DLD1 (cell line): ENCODE results near the gene SLC36A1.
"Not testable (repeated sequence)": the region's sequence is repeated elsewhere in the genome, so short reads cannot be mapped to it uniquely, and the experiment has no call there.

Source experiments
- in situ Hi-C: cut with HindIII; loops from 2 replicates; pipeline ENCODE4 v1.10.0; 2017; ENCODE audit warnings: low sequenced_read_pairs

SLC36A1 gene

DNA sequence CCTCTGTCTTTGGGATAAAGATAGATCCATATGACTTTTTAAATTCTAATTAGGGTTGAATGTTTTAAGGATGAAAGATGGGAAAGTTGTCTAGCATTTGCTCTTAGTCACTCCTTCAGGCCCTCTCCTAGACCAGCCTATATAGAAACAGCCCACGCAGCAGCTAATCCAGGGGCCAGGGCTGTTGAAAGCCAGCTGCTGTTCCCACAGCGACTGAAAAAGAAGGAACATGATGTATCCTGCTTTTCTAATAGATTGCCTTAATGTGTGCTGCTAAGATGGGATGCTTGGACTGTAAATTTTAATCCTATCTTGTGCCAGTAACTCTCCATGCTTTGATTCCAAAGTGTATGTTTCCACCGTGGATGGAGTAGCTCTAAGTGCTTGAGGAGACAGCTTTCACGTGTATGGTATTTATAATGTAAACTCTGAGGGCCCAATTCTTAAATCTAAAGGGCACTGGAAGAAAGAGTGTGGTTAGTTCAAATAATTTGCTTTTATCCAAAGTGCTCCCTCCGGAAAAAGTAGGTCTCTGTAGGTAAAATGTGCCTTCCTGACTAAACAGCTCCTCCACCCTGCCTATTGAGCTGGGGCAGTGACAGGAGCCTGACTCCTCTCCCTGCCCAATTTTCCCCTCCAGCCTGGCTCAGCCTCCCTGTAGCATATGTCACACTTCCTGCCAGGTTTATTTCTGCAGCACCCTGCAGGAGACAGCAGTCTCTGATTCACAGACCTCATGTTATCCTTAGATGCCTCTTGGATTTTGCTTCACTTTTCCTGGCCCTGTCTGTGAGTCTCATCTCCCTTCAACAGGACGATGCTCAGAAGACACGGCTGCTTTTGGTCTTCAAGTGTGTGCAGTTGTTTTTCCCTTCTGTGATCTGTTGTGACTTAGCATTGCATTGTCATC, 33.2 kb downstream of the SLC36A1 start:
- in situ Hi-C loops, result no loop called here

DNA sequence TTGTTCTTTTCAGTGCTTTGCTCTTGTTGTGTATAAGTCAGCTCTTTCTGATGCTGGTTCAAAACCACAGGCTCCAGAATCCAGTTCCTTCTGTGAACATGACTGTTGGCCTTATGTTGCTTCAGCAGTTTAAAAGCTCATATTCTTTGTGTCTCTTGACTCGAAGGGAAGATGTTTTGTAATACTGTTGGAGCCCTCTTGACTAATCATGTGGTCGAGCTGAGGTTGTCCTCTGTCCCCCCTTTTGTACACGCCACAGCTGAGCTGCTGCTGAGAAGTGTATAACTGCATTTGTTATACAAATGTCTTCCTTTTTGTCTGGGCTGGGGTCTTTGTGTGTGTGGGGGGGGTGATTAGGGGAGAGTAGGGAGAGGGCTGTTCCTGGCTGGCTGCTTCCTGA, 35.8 kb downstream of the SLC36A1 start:
- in situ Hi-C loops, result no loop called here

DNA sequence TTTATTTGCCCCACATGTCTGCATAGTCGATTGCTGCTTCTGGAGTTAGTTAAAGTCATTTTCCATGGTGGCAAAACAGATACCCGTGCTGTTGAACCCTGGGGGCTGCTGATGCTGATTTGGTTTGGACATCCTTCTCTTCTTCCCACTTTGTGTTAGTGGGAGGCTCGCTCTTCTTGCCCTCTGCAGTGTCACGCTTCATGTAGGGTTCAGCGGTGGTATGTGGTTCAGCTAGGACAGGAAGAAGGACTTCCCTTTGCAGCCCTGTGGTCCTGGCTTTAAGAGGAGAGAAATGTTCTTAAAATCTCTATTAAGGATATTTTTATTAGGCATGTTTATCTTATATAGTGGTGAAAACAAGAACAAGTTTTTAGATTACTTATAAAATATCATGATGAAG, 36.2 kb downstream of the SLC36A1 start:
- in situ Hi-C loops, result no loop called here

DNA sequence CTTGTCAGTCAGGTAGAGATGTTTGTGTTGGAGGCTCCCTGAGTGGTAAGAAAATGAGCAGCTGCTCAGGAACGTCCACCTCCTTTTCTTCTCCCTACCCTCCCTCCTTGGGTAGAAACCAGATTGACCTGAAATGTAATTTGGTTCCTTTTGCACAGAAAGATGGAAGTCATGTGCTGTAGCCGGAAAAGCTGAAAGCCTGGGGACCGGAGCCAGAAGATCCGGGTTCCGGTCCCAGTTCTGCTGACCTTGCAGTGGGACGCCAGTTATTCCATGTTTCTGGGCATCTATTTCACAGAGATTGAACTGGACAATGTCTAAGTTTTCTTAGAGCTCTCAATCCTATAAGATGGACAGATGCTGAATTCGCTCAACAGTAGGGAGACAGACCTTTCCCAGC, 40.1 kb downstream of the SLC36A1 start:
- in situ Hi-C loops, result no loop called here

DNA sequence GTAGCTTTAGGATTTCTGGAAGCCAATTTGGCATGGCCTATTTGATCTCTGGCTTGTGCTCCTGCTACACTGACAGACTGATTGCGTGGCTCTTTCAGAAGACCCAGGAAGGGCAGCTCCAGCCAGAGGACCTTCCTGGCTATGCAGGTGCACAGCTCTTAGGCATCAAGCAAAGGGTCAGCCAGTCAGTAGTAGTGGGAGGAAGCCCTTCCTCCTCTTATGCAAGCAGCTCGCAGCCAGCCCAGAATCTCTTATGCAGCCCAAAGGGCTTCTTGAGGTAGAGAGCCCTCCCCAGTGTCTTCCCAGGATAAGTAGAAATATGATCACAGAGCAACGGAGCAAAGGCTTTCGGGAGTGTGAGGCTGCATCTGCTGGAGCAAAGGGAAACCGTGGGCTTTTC, 43.2 kb downstream of the SLC36A1 start:
- in situ Hi-C loops, result no loop called here

DNA sequence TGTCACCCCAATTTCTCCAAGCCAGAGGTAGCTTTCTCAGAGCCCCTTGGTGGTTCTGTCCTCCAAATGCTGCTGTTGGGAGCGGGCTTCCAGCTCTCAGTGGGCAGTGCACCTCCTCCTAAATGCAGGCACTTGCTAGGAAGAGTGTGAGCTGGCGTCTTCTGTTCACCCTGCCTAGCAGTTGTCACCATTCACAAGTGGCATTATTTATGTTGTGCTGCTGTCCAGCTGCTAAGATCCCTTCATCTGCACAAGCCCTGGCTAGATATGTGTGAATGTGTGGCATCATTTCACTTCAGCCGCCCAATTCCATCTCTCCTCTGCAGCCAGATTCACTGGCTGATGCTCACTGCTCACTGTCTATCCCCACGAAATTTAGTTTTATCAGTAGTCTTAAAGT, 43.7 kb downstream of the SLC36A1 start:
- in situ Hi-C loops, result no loop called here

DNA sequence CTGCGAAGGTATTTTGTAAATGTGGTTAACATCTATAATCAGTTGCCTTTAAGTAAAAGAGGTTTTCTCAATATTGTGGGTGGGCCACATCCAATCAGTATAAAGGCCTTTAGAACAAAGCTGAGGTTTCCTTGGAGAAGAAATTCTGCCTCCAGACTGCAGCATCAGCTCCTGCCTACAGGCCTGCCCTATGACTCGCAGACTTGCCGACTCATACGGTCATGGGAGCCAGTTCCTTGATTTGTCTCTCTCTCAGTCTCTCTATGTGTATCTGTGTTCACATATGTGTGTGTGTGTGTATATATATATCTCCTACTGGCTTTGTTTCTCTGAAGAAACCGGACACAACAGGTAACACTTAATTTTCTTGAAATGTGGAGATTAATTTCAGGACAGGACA, 45.3 kb downstream of the SLC36A1 start:
- in situ Hi-C loops, result no loop called here

DNA sequence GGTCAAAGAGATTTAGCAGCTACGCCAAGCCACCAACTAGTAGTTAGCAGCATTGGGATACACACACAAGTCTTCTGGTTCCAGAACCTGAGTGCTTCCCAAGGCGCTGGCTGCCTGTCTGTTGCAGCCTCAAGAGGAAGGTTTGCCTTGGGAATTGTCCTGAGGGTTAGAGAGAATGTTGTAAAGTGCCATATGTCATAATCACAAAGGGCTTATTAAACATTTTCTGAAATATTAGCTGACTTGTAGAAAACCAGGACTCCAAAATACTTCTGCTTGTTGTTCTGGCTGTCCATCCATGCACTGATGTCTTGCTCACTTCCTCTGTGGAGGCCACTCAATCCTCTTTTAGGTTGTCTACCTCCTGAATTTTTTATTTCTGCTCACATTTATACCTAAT, 46.3 kb downstream of the SLC36A1 start:
- in situ Hi-C loops, result no loop called here

DNA sequence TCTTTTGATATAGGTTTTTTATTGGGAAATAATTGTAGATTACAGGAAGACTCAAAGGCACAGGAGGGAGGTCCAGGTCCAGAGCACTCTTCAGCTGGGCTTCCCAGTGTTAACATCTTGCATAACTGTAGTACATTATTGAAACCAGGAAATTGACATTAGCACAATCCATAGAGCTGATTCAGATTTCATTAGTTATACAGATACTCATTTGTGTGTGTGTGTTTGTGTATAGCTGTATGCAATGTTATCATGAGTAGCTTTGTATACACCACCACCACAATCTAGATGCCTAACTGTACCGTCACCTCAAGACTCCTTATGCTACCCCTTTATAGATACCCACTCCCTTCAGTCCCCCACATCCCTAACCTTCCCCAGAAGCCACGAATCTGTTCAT, 47.9 kb downstream of the SLC36A1 start:
- in situ Hi-C loops, result no loop called here

DNA sequence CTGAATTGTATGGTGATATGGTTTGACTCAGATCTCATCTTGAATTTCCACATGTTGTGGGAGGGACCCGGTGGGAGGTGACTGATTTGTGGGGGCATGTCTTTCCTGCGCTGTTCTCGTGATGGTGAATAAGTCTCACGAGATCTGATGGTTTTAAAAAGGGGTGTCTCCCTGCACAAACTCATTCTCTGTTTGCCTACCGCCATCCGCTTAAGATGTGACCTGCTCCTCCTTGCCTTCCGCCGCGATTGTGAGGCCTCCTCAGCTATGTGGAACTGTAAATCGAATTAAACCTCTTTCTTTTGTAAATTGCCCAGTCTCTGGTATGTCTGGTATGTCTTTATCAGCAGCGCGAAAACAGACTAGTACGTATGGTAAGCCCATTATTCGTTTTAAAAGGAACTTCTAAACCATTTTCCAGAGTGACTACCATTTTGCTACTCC, 48.7 kb downstream of the SLC36A1 start:
- in situ Hi-C loops, result no loop called here

DNA sequence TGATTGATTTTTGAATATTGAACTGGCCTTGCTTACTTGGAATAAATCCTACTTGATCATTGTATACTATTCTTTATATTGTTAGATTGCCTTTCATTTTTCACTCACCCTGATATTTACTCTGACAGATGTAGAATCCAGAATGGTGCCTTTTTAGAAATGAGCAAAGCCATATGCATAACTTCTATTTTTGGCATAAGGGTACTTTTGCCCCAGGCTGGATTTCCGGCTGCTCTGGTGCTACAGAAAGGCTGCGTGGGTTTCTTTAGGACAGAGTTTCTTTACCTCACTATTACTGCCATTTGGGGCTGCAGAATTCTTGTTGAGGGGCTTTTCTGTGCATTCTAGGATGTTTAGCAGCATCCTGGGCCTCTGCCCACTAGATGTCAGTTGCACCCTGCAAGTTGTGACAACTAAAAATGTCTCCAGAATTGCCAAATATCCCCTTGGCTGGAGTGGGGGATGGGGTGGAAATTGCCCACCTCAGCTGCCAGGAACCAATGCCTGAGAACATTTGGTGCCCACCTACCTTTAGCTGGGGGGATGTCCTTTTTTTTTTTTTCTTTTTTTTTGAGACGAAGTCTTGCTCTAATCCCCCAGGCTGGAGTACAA, 50.1 kb downstream of the SLC36A1 start:
- in situ Hi-C loops, result no loop called here

DNA sequence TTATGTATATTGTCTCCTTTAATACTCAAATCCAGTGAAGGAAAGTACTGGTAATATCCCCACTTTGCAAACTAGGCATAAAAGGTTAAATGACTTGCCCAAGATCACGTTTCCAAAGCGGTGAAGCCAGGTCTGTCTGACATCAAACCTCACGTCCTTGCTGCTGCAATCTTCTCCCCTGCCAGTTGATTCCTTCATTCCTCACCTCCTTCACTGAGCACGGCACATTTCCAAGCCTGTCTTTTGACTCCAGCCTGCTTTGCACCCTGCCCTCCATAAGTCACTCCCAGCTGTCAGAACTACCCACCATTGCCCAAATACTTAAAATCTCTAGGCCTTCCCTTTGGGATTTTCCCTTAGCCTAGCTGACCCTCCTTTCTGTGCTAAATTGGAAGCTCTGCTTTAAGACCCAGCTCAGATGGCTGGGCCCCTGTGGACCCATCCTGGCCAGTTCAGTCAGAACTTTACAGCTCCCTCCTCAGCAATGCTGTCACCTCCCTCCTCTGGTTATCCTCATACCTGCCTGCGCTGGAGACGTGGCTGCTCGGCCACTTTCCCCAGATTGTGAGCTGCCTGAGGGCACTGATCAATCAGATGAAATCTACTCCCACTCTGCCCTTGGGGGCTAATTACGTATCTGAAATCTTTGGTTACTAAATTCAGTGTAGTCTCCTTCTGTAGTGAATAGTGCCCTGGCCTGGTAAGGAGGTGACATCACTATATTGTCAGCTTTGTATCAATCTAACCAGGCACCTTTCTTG, 51.2 kb downstream of the SLC36A1 start:
- in situ Hi-C loops, result no loop called here

DNA sequence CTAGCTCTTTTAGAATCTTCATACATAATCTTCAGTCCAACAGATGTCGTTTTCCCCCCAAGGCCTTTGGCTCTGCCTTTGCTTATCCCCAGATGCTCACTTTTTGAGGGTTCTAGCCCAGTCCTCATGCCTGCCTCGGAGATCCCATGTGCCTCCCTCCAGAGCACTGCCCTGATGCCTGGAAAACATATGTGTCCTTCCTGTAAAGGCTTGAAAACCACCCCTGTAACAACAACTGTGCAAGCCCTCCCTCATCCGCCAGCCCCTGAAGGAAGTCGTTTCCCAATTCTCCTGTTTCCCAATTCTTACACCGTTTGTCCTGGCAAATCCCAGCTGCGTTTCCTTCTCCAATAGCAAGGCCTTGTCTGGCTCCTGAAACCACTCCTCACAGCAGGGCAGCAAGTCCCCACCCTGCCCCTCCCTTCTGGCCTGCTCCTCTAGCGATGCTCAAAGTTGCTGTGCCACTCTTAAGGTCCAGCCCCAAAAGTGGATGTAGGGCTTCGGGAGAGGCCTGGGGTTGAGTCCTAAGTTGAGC, 52.2 kb downstream of the SLC36A1 start:
- in situ Hi-C loops, result no loop called here

DNA sequence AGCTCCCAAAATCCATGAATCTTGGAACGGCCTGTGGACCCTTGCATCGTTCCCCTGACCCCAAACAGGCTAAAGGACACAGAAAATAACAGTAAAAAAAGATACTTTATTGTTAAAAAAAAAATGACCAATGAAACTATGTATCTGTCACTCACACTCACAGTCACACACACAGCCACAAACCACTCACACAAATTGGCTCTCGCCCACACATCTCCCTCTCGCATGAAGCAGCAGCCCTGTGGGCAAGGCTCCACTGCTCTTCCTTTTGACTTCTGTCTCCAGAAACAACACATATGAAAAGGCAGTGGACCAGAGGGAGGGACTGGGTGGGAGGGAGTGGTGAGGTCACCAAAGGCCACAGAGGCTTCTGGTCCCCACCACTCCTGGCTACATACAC, 56.6 kb downstream of the SLC36A1 start:
- in situ Hi-C loops, result no loop called here

DNA sequence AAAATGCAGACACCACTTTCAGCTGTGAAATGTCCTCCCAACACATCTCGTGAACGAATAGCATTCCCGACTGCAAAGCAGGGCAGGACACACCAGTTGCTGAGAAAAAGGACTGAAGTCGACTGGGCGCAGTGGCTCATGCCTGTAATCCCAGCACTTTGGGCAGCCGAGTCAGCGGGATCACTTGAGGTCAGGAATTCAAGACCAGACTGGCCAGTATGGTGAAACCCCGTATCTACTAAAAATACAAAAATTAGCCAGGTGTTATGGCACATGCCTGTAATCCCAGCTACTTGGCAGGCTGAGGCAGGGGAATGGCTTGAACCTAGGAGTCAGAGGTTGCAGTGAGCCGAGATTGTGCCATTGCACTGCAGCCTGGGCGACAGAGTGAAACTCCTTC, 60.9 kb downstream of the SLC36A1 start:
- in situ Hi-C loops, result not testable (repeated sequence)

DNA sequence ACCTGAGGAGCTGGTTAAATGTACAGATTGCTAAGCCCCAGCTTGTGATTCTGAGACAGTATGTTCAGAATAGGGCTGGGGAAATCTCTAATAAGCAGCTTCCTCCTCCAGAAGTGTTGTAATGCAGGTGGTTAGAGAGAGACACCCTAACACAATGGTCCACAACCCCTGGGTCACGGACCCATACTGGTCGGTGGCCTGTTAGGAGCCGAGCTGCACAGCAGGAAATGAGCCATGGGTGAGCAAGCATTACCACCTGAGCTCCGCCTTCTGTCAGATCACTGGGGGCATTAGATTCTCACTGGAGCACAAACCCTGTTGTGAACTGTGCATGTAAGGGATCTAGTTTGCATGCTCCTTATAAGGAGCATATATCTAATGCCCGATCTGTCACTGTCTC, 61.8 kb downstream of the SLC36A1 start:
- in situ Hi-C loops, result no loop called here

DNA sequence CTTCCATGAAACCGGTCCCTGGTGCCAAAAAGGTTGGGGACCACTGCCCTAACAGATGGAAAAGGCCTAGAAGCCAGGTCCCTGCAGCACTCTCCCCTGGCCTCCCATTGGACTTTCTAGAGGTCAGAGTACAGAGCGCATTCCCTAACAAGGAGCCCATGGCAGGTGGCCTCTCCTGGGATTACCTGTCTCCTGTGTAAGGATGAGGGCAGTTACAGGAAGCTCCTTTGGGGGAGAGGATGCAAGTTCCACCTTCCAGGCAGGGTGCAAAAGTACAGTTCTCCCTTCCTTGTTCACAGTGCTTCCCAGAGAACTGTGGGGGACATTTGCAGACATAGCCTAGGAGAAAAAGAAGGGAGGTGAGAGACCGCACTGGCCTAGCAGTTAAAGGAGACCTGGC, 62.4 kb downstream of the SLC36A1 start:
- in situ Hi-C loops, result no loop called here

DNA sequence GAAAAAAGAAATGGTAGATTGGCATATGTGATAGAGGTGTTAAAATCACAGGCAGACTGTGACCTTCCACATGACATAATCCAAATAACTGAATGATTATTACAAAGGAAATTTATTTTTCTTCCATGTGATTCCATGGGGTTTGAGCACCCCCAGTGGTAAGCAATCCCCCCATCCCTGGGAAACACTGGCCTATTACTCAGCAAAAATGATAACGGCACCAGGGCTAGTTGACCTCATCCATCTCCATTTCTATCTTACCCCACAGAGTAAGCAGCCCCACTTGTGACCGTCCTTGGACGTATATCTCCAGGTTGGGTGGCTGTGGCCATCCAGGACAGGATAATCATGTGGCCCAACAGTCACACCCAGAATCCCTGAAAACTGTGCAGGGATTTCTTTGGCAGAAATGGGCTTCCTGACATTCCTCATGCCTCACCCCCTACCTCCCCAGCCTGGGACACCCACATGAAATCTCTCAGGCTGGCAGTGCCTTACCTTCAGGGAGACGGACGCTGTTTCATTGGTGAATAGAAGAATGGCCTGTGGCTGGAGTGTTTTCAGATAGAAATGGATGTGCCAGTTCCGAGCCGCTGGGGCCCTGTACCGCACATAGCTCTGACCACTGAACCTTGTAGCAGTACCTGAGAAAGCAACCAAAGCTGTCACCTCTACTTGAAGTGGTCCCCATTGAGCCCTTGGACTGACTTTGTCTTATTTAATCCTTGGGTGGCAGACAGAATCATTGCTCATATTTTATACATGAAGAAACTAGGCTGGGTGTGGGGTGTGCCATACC, 69.9 kb downstream of the SLC36A1 start:
- in situ Hi-C loops, result loop anchor here (5.0 kb wide), 2 partner anchors 40 to 55 kb away; no protein-coding TSS in a partner anchor

DNA sequence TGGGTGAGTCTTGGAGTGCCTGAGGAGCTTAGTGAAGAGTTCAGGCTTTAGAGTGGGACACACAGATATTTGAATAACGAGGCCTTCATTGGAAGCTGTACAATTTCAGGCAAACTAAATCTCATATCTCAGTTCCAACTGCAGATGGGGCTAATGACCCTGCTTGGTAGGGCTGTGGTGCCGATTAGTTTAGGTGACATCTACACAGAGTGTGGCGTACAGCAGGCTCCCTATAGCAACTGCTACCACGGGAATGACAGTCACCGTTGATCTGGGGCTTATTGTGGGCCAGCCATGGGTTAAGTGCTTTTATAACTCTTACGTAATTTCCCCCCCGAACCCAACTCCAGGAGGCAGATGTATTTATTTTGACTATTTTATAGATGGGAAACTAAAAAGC, 72.9 kb downstream of the SLC36A1 start:
- in situ Hi-C loops, result no loop called here

DNA sequence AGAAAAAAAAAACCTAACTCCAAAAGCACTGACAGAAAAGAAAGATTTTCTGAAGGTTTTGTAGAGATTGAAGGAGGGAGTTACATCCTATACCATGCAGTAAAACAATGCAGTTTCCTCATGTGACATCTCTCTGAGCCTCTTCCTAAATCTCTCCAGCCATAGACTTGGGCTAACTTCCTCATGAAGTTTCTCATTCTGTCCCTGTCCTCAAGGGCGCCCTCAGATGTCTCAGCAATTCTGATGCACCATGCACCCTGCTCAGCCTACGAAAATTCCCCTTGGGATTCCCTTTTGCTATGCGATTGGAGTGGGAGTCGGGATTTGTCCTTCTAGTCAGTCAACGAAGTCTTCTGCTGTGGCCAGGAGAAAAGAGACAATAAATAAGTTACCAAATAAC, 74.8 kb downstream of the SLC36A1 start:
- in situ Hi-C loops, result no loop called here

DNA sequence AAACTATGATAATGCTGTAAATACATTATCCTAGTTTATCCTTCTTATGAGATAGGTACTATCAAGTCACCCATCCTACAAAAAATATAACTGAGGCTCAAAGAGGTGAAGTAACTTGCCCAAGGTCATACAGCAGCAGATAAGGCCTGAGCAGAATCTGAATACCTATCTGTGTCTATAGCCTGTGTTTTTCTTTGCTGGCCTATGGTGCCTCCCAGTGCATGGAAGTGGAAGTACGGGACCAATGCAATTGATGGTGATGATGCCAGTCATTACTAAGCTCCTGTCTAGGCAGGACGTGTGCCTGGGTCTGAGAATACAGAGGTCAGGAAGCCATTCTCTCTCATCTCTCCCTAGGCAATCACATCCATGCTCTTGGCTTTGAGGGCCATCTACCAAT, 75.9 kb downstream of the SLC36A1 start:
- in situ Hi-C loops, result no loop called here
